ENCODE data around the gene RSU1.

The RSU1 gene

DNA sequence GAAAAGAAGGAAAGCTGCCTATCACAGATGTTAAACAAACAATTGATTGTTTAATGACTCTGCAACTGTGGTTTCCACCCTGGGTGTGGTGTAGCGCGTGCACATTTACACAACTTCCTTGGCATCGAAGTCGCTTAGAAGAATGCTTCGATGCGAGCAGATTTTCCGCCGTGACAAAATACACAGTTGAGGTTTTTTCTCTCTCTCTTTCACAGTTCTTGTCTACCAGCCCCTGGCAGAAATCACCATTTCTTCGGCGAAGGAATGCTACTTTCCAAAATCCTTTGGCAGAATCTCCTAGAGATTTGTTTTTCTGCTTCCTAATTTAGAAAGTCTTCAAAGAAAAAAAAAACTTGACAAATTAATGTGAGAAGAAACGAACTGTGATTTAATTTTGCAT is 224.8 kb downstream of the RSU1 start:
- FAIRE-seq: no peak

DNA sequence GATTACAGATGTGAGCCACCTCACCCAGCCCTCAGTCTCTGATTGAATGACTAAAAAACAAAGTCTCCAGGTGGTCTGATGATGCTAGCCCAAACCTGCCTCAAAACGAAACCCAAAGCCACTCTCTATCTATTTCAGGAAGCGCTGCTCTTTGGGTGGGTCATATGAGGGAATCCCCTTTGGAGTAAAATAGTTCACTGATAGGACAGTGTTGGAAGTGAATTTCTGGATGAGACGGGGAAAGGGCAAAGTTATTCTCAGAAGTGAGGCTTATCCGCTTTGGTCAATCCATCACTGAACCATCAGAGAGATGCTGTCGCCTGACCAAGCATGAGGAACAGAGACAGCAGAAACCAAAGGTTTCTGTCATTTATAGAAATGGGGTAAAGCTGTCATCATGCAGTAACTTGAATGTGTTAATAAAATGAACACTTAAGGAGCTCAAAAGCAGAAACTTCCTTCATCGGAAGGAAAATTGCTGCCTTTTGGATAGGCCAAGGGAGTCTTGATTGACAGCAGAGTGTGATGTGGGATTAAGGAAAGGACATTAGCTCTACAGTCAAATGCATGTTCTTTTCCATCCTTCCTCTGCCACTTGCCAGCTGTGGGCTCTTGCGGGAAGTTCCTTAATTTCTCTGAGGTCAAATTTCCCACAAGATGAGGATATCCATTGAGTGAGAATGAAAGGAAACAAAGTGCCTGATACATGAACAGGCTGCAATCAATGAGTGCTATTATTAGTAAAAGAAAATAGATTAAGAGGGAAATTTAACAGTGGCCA is 230.7 kb downstream of the RSU1 start:
- FAIRE-seq: no peak

DNA sequence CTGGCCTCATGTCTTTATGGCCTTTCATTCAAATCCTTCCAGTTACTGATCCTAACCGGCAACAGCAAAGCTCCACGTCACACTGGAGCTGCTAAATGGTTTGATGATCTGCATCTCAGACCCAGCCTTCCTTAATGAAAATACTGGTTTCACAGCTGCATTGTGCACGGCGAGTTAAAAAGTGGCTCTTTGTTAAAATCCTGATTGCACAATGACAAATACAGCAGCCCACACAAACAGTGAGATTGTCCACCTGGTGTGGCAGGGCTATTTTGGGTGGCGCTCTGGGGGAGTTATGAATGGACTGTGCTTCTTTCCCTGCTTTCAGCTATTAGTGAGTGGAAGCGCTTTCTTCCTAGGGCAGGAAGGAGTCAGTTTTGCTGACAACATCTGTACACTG is 232.1 kb downstream of the RSU1 start:
- FAIRE-seq: no peak

- no peak for FAIRE-seq
These were observed 233.8 kb downstream of the RSU1 start for GRCh38 chr10:16583382-16583781.

DNA sequence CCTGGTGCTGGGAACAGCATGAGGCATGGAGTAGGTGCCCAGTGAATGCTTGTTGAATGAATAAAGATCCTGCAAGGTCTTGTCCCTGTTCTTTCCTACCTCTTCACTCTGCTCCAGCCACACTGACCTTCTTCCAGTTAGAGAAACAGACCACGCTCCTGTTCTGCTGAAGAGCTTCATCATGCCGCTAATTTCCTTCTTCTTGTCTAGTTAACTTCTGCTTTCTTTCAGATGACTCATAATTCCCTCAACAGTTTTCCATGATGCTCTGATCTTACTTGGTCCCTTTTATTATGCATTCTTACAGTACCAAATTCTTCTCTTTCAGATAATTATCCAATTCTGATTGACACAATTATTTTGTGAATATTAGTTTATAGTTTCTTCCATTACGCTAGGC is 236.0 kb downstream of the RSU1 start:
- no peak for FAIRE-seq

DNA sequence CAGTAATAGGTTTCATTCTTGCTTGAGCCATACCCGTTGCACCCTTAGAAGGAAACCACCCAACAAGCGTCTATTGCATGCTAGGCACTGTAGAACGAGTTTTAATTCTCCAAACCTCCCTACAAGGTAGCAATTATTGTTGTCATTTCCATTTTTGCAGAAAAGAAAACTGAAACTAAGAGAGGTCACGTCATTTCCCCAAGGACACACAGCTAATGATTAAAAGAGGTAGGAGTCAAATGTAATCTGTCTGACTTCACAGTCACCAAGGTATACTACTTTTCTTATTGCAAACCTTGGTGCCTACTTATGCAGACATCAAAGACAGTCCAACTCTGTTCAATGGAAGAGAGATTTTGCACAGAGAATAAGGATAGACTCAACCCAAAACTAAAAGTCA is 246.5 kb downstream of the RSU1 start:
- no peak for FAIRE-seq

GRCh38 chr10:16566202-16566805 is 250.9 kb downstream of the RSU1 start:
- no peak for FAIRE-seq

- FAIRE-seq: no peak
These were observed 251.6 kb downstream of the RSU1 start for GRCh38 chr10:16565604-16566003.

GRCh38 chr10:16562891-16563290 is 254.3 kb downstream of the RSU1 start:
- no peak for FAIRE-seq

- FAIRE-seq: no peak
These were observed 257.9 kb downstream of the RSU1 start for GRCh38 chr10:16559236-16559773.

DNA sequence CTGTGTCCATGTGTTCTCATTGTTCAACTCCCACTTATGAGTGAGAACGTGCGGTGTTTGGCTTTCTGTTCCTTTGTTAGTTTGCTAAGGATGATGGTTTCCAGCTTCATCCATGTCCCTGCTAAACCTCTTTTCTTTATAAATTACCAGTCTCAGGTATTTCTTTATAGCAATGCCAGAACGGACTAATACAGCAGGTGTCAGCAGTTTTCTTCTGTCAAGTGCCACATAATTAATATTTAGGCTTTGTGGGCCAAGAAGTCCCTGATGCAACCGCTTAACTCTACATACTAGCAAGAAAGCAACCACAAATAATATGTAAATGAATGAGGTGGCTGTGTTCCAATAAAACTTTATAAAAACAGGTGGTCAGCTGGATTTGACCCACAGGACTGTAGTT is 269.3 kb downstream of the RSU1 start:
- FAIRE-seq: no peak

DNA sequence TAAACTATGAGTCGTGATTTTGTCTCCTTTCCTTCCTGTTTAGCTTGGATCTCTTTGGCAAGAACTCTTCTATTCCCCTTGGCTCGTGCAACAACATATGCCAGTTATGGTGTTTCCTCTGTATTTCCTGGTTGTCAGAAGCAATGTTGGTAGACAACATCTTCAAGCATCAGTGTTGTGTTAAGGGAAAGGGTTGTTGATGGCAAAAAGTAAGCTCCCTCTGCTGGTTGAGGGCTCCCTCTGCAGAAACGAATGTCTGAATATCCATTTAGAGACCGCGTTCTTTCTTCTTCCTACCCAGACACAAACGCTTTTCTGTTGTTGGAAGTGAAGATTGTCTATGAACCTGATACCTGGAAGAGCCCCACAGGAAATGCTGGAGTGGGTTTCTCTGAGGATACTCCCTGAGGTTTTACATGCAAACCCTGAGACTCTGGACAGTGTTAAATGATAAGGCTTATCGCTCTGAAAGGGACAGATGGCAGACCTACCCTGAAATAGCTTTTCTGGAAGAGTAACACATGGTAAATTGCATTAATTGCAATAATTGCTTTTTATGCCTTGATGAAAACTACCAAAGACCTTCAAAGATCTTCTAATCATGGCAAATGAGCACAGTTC is 272.0 kb downstream of the RSU1 start:
- no peak for FAIRE-seq

DNA sequence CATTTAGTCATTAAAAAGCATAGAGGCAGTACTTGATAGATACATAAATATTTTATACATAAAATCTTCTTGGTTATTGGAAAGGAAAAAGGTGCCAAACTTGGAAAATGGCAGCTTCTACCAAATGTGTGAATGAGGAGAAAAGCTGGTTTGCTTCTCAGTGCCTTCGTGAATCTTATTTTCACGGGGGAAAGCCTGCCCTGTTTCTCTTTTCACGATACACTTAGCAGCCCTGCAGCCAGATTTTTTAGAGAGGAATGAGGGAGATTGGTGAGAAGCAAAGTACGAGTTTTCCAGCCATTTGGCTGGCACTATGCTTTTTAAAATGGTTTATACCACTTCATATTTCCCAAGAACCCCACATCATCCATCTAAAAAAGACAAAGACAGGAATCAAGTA is 272.6 kb downstream of the RSU1 start:
- FAIRE-seq: no peak

GRCh38 chr10:16544099-16544498 is 273.1 kb downstream of the RSU1 start:
- FAIRE-seq: no peak
